ENCODE results near the gene ALPL. TPM values are rescaled to one million over a fixed set of nuclear protein-coding genes. Genes with fewer than 3 reads are reported as not detected.

Gene ALPL
- total and polyA plus RNA-seq, 10 donors: 19.5 to 222 (median 58.1) TPM

- TF ChIP-seq, protein P1, sequence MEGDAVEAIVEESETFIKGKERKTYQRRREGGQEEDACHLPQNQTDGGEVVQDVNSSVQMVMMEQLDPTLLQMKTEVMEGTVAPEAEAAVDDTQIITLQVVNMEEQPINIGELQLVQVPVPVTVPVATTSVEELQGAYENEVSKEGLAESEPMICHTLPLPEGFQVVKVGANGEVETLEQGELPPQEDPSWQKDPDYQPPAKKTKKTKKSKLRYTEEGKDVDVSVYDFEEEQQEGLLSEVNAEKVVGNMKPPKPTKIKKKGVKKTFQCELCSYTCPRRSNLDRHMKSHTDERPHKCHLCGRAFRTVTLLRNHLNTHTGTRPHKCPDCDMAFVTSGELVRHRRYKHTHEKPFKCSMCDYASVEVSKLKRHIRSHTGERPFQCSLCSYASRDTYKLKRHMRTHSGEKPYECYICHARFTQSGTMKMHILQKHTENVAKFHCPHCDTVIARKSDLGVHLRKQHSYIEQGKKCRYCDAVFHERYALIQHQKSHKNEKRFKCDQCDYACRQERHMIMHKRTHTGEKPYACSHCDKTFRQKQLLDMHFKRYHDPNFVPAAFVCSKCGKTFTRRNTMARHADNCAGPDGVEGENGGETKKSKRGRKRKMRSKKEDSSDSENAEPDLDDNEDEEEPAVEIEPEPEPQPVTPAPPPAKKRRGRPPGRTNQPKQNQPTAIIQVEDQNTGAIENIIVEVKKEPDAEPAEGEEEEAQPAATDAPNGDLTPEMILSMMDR (IDR thresholded peaks at IDR 0.05 in 8 of 11, conservative IDR thresholded peaks at IDR 0.05 in 3 of 11): no peak
- TF ChIP-seq POLR2A (IDR thresholded peaks at IDR 0.05): no peak
- TF ChIP-seq POLR2AphosphoS5 (IDR thresholded peaks at IDR 0.05): no peak
- DNase-seq: no peak
- peaks cover 0 to 79% (median 15%) of the 10 kb centered on the region in 7 donors for H3K27me3 ChIP-seq (replicated peaks in 1 of 7)
These were observed 114.3 kb downstream of the ALPL start for GRCh38 chr1:21623410-21623961.

GRCh38 chr1:21624571-21625389 lies 115.6 kb downstream of the ALPL start:
- Histone ChIP-seq H3K27me3 (replicated peaks in 1 of 7) (peaks cover 0 to 80% (median 20%) of the 10 kb centered on the region in 7 donors), H3K9me3 (no peaks in the 10 kb centered on the region), H3K4me3 (no peak overlapping the region), H3K27ac (no peak overlapping the region), H3K4me1 (peaks cover 0 to 15% (median 7%) of the 10 kb centered on the region in 6 donors), H3K36me3 (no peaks in the 10 kb centered on the region)
- DNase-seq: no peak
- WGBS, 5 donors: 77 to 86% (median 83%) methylated on average over 7 to 11 of the region's 11 CpGs
- TF ChIP-seq POLR2AphosphoS5 (IDR thresholded peaks at IDR 0.05) (no peak), POLR2A (IDR thresholded peaks at IDR 0.05) (no peak)
- TF ChIP-seq, protein P1 (IDR thresholded peaks at IDR 0.05 in 8 of 11, conservative IDR thresholded peaks at IDR 0.05 in 3 of 11): no peak
- intact Hi-C loops (cut with DNase I; ENCODE audit: low total_unique reads): no loop called here

More at GRCh38 chr1:21623410-21623961, 114.3 kb downstream of the ALPL start:
- peaks cover 0 to 15% (median 7%) of the 10 kb centered on the region in 6 donors for H3K4me1 ChIP-seq
- H3K9me3 ChIP-seq: no peaks in the 10 kb centered on the region
- no peaks in the 10 kb centered on the region for H3K36me3 ChIP-seq
- H3K27ac ChIP-seq: no peak overlapping the region
- WGBS, 5 donors: 63 to 78% (median 71%) methylated on average over 9 to 10 of the region's 10 CpGs
- intact Hi-C loops (cut with DNase I; ENCODE audit: low total_unique reads): no loop called here
- H3K4me3 ChIP-seq: no peak overlapping the region

DNA sequence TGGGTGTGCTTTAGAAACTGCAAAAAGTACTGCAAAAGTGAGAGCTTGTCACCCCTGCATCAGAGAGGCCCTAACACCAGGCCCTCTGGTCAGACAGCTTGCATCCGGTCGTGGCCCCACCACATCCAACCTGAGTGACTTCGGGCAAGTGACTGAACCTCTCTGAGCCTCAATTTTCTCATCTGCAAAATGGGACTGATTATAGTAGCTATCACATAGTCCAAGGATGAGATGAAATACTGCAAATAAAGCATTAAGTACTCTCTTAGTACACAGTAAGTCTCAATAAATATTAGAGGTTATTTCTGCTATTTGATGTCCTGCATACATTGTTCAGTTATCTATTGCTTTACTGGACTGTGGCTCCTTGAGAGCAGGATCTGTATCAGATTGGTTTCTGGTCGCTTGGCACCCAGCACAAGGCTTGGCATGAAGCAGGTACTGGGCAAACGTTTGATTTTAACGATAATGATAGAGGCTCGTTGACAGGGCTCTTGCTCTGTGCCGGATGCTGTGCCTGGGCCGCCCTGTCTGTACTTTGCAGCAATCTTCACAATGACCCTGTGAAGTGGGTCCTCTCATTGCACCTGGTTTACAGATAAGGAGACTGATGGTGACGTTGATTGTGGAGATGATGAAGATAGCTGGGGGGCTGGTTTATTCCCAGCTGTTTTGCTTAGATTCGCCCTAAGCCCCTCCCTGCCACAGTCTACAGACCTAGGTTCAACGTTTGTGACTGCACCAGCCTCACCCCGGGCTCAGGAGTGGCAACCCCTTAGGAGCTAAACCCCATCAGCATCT lies 116.4 kb downstream of the ALPL start:
- Histone ChIP-seq H3K27me3 (replicated peaks in 1 of 7) (peaks cover 0 to 80% (median 14%) of the 10 kb centered on the region in 7 donors), H3K27ac (no peak overlapping the region), H3K9me3 (no peaks in the 10 kb centered on the region), H3K4me1 (peaks cover 0 to 15% (median 7%) of the 10 kb centered on the region in 6 donors), H3K36me3 (no peaks in the 10 kb centered on the region), H3K4me3 (no peak overlapping the region)
- TF ChIP-seq POLR2A (IDR thresholded peaks at IDR 0.05) (no peak), POLR2AphosphoS5 (IDR thresholded peaks at IDR 0.05) (no peak)
- TF ChIP-seq, protein P1 (IDR thresholded peaks at IDR 0.05 in 8 of 11, conservative IDR thresholded peaks at IDR 0.05 in 3 of 11): no peak
- no peak for DNase-seq
- 79 to 91% (median 84%) methylated on average over 13 of the region's 13 CpGs for WGBS, 5 donors
- intact Hi-C loops (cut with DNase I; ENCODE audit: low total_unique reads): no loop called here
